ENCODE data around the gene PTPRT.

PTPRT gene

DNA sequence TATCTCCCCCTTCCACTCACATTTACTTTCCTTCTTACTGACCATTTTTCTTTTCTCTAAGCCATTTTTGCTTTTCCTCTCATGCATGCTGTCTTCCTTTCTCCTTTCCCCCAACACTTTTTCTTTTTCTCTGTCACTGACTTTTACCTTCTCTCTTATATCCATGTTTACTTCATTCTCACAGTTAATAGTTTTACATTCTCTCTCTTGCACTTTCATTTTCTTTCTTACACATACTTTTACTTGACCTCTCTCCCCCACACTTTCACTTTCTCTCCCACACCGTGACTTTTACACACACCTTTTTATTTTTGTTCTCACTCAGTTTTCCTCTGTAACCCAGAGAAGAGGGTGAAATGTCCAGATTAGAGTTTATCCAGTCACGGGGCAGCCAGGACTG is 636.3 kb downstream of the PTPRT start:
- FAIRE-seq (no peak), DNase-seq (ENCODE audit: insufficient read length) (no peak)

DNA sequence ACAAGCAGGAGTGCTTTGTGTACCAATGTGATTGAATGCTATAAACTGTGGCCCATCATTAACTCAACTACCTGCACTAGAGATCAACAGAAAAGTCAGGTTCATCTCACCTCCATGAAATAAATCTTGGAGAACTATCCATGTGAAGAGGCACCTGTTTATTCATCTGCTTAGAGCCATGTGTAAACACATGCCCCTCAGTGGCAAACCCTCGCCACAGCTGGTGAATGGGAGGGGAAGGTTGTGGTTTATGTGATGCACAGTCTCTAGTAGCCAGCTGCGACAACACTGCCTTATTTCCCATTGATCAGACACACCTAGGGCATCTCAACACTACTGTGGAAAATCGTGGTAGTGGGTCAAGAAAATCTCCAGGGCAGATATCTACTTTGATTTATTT is 640.2 kb downstream of the PTPRT start:
- FAIRE-seq (no peak), DNase-seq (ENCODE audit: insufficient read length) (no peak)
- TF ChIP-seq POLR2A (IDR thresholded peaks at IDR 0.05; ENCODE audit: low read depth, low read length) (no peak), POLR2AphosphoS5 (IDR thresholded peaks at IDR 0.05; ENCODE audit: low read depth, low read length) (no peak)

More for the DNA sequence above, 636.3 kb downstream of the PTPRT start:
- TF ChIP-seq POLR2AphosphoS5 (IDR thresholded peaks at IDR 0.05; ENCODE audit: low read depth, low read length) (no peak), POLR2A (IDR thresholded peaks at IDR 0.05; ENCODE audit: low read depth, low read length) (no peak), TAF1 (IDR thresholded peaks at IDR 0.05; ENCODE audit: borderline replicate concordance, low read depth, low read length) (no peak)

DNA sequence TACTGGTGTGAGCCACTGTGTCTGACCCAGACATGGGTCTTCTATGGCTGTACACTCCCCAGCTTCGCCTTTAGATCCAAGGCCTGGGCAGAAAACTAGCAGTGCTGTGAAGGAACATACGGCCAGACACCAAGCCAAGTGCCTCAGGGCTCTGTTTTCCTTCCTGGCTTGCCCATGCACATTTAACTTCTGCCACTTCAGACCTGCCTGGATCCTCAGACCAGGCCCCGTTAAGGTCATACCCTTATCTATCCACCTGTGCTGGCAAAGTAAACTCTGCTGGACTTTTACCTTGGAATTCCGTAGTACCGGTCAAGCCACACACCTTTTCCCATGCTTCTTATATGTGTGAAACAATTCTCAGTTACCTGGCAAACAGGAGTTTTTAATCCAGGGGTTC is 644.8 kb downstream of the PTPRT start:
- no peak for TF ChIP-seq TAF1 (IDR thresholded peaks at IDR 0.05; ENCODE audit: borderline replicate concordance, low read depth, low read length)
- no peak for TF ChIP-seq POLR2AphosphoS5 (IDR thresholded peaks at IDR 0.05; ENCODE audit: low read depth, low read length)
- no peak for TF ChIP-seq POLR2A (IDR thresholded peaks at IDR 0.05; ENCODE audit: low read depth, low read length)
- FAIRE-seq (no peak), DNase-seq (ENCODE audit: insufficient read length) (no peak)

- FAIRE-seq = no peak
- DNase-seq (ENCODE audit: insufficient read length) = no peak
- TF ChIP-seq POLR2A (IDR thresholded peaks at IDR 0.05; ENCODE audit: low read depth, low read length) = no peak
Observed at GRCh38 chr20:42532831-42533230, 656.9 kb downstream of the PTPRT start.

- DNase-seq (ENCODE audit: insufficient read length) = no peak
- no peak for FAIRE-seq
- TF ChIP-seq TAF1 (IDR thresholded peaks at IDR 0.05; ENCODE audit: borderline replicate concordance, low read depth, low read length) (no peak), POLR2A (IDR thresholded peaks at IDR 0.05; ENCODE audit: low read depth, low read length) (no peak), POLR2AphosphoS5 (IDR thresholded peaks at IDR 0.05; ENCODE audit: low read depth, low read length) (no peak)
Observed at GRCh38 chr20:42531508-42531961, 658.2 kb downstream of the PTPRT start.

GRCh38 chr20:42530855-42531448 is 658.8 kb downstream of the PTPRT start:
- TF ChIP-seq POLR2A (IDR thresholded peaks at IDR 0.05; ENCODE audit: low read depth, low read length) = no peak
- TF ChIP-seq POLR2AphosphoS5 (IDR thresholded peaks at IDR 0.05; ENCODE audit: low read depth, low read length) = no peak
- TF ChIP-seq TAF1 (IDR thresholded peaks at IDR 0.05; ENCODE audit: borderline replicate concordance, low read depth, low read length) = no peak
- peak; percentile 87 for FAIRE-seq
- no peak for DNase-seq (ENCODE audit: insufficient read length)

- FAIRE-seq = no peak
- TF ChIP-seq POLR2AphosphoS5 (IDR thresholded peaks at IDR 0.05; ENCODE audit: low read depth, low read length) = no peak
- no peak for TF ChIP-seq POLR2A (IDR thresholded peaks at IDR 0.05; ENCODE audit: low read depth, low read length)
- DNase-seq (ENCODE audit: insufficient read length) = no peak
Observed at GRCh38 chr20:42530191-42530590, 659.5 kb downstream of the PTPRT start.

- TF ChIP-seq TAF1 (IDR thresholded peaks at IDR 0.05; ENCODE audit: borderline replicate concordance, low read depth, low read length) (no peak), POLR2A (IDR thresholded peaks at IDR 0.05; ENCODE audit: low read depth, low read length) (no peak), POLR2AphosphoS5 (IDR thresholded peaks at IDR 0.05; ENCODE audit: low read depth, low read length) (no peak)
Observed at GRCh38 chr20:42524058-42524457, 665.6 kb downstream of the PTPRT start.

GRCh38 chr20:42516692-42517091 is 673.0 kb downstream of the PTPRT start:
- no peak for DNase-seq (ENCODE audit: insufficient read length)
- no peak for TF ChIP-seq POLR2AphosphoS5 (IDR thresholded peaks at IDR 0.05; ENCODE audit: low read depth, low read length)
- no peak for TF ChIP-seq POLR2A (IDR thresholded peaks at IDR 0.05; ENCODE audit: low read depth, low read length)
- FAIRE-seq = no peak

More at GRCh38 chr20:42524058-42524457, 665.6 kb downstream of the PTPRT start:
- DNase-seq (ENCODE audit: insufficient read length) (no peak), FAIRE-seq (no peak)

GRCh38 chr20:42510686-42511085 is 679.0 kb downstream of the PTPRT start:
- no peak for FAIRE-seq
- no peak for TF ChIP-seq TAF1 (IDR thresholded peaks at IDR 0.05; ENCODE audit: borderline replicate concordance, low read depth, low read length)
- TF ChIP-seq POLR2AphosphoS5 (IDR thresholded peaks at IDR 0.05; ENCODE audit: low read depth, low read length) = no peak
- TF ChIP-seq POLR2A (IDR thresholded peaks at IDR 0.05; ENCODE audit: low read depth, low read length) = no peak
- DNase-seq (ENCODE audit: insufficient read length) = no peak

GRCh38 chr20:42507874-42508273 is 681.8 kb downstream of the PTPRT start:
- FAIRE-seq = no peak
- TF ChIP-seq TAF1 (IDR thresholded peaks at IDR 0.05; ENCODE audit: borderline replicate concordance, low read depth, low read length) = no peak
- TF ChIP-seq POLR2AphosphoS5 (IDR thresholded peaks at IDR 0.05; ENCODE audit: low read depth, low read length) = no peak
- TF ChIP-seq POLR2A (IDR thresholded peaks at IDR 0.05; ENCODE audit: low read depth, low read length) = no peak

DNA sequence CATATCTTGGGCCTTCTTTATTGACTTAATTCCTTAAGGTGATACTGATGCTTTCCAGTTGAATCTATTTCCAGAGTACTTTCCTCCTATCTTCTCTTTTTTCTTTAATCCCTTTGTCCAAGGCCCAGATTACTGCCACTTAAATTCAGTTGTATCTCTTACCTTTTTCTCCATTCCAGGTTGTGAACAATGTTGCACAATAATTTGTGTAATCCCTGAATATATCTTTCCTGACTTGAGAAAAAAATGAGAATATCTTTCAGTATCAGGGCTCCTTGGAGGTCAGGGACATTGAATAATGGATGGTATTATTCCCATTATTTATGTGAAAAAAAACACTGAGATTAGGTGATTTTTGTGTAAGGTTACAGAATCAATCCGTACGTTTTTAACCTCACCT is 683.3 kb downstream of the PTPRT start:
- FAIRE-seq (no peak), DNase-seq (ENCODE audit: insufficient read length) (no peak)
- no peak for TF ChIP-seq POLR2AphosphoS5 (IDR thresholded peaks at IDR 0.05; ENCODE audit: low read depth, low read length)
- no peak for TF ChIP-seq POLR2A (IDR thresholded peaks at IDR 0.05; ENCODE audit: low read depth, low read length)
- TF ChIP-seq TAF1 (IDR thresholded peaks at IDR 0.05; ENCODE audit: borderline replicate concordance, low read depth, low read length) = no peak

More at GRCh38 chr20:42507874-42508273, 681.8 kb downstream of the PTPRT start:
- DNase-seq (ENCODE audit: insufficient read length) = no peak

DNA sequence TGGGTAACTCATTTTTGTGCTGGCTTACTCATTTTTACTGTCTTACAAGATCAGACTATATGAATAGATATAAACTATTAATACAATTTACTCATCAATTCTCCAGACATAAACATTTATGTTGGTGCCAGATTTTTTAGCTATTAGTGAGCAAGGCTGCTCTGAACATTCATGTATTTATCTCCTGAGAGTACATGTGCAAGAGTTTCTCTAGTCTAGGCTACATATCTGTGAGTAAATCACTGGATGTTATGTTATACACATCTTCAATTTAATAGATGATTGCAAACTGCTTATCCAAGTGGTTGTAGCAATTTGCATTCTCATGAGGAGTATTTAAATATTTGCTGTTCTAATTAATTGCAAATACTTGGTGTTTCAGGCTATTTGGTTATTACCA is 687.1 kb downstream of the PTPRT start:
- FAIRE-seq (no peak), DNase-seq (ENCODE audit: insufficient read length) (no peak)
- TF ChIP-seq POLR2AphosphoS5 (IDR thresholded peaks at IDR 0.05; ENCODE audit: low read depth, low read length) (no peak), POLR2A (IDR thresholded peaks at IDR 0.05; ENCODE audit: low read depth, low read length) (no peak), TAF1 (IDR thresholded peaks at IDR 0.05; ENCODE audit: borderline replicate concordance, low read depth, low read length) (no peak)

Data from GM12892 (cell line).